GM21515 (cell line): ENCODE data around the gene ARHGEF4.
"Not testable (repeated sequence)": the region's sequence is repeated elsewhere in the genome, so short reads cannot be mapped to it uniquely, and the experiment has no call there.

Experiments used
- ATAC-seq: cut with Tn5 transposase; IDR thresholded peaks from one replicate; pipeline ENCODE4 v1.9.1; 2021; ENCODE audit not compliant: unreplicated experiment

The ARHGEF4 gene

GRCh38 chr2:130966149-130966774, 129.5 kb downstream of the ARHGEF4 start:
- ATAC-seq, result no peak

DNA sequence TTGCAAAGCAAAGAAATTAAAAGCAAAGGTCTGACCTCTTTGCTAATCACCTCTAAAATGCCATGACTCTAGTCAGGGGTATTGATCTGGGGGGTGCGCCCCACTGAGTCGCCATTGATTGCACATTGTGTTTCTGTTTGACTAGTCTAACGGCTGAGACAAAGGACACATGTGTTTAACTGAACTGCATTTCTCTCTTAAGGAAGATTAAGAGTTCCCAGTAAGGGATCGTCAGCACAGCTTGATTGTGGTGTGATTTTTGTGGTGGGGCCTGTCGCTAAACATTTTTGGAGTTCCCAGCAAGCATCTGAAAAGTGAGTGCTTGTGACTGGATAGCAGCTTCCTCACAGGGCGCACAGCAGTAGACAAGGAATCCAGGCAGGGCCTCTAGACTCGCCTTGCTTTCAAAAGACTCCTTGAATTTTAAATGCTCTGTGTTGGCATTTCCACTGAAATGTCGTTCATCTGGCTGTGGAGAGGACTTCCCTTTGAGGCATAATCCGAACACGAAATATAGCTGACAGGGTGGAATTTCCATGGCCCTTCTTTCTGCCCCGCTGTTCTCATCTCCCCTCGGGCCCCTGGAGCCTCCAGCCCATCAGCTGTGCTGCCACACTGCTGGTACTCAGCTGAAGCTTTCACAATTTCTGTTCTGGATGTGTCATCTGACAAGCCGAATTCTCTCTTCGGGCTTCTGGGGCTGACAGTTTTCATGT, 130.2 kb downstream of the ARHGEF4 start:
- ATAC-seq, result no peak

- no peak for ATAC-seq
These were observed 135.7 kb downstream of the ARHGEF4 start for GRCh38 chr2:130972410-130972809.

DNA sequence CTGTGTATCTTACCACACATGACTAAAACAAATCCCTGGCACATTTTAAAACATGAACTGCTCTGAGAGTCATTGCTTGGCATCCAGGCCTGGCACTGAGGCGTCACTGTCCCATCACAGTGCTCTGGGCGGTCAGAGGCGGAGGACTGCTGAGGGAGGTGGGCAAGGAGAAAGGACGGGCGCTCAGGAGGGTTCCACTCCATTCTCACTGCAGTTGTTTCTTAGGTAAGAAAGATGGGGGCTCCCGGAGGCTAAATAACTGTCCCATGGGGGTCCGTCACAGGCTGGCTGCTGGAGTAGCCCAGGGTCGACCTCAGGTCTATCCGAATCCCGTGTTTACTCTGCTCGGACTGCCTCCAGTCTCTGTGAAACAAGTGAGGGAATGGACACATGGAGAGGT, 139.0 kb downstream of the ARHGEF4 start:
- no peak for ATAC-seq

DNA sequence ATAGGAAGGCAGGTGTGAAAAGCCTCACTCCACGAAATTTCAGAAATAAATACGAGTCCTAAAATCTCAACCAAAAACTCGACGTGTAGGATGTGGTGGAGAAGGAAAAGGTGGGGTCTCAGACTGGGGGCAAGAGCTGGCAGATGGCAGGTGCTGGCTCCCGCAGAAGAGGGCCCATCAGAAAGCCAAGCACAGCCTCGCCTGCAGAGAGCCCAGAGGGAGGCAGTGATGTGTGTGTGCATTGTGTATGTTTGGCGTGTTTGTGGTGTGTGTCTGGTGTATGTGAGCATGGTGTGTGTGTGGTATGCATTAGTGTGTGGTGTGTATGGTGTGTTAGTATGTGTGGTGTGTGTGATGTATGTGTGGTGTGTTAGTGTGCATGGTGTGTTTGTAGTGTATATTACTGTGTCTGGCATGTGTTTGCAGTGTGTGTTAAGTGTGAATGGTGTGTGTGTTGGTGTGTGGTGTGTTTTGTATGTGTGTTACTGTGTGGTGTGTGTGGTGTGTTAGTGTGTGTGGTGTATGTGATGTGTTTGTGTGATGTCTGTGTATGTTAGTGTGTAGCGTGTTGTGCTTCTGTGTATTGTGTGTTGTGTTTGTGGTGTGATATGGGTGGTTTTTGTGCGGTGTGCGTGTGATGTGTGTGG, 140.0 kb downstream of the ARHGEF4 start:
- ATAC-seq, result no peak

GRCh38 chr2:130977461-130978050, 140.8 kb downstream of the ARHGEF4 start:
- ATAC-seq, result no peak

DNA sequence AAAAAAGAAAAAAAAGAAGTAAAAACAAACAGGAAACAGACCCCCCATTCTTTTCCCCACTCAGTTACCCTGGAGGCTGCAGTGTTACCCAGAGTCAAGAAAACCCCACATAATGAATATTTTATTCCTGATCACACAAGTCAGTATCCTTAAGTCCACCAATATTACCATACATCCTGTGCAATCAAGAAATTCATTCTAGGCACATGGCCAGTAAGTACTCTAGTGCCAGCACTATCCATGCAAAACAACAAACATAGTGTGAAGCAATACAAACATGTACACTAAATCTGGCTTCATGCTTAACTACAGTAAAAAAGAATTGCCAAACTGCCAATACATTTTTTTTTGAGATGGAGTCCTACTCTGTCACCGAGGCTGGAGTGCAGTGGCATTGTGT, 145.0 kb downstream of the ARHGEF4 start:
- no peak for ATAC-seq

DNA sequence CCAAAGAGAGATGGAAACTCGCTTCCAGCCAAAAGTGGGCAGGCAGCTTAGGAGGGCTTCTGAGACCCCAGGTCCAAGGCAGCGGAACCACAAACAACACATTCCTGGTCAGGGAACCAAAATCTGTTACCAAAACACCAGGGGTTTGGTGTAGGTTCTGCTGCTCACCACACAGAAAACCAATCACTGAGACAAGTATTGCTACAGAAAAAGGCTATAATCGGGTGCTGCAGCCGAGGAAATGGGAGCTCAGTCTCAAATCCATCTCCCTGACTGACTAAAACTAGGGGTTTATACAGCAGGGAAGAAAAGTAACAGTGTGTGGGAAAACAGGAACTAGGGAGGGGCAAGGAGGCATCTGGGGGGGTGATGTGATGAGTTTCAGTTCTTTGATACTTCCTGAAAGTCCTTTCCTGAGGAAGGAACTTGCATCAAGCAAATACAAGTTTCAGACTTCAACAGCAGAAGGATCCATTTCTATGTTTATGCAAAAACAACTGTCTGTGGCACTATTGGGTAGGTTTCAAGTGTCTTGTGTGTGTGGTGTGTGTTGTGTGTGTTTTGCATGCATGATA, 148.6 kb downstream of the ARHGEF4 start:
- no peak for ATAC-seq

DNA sequence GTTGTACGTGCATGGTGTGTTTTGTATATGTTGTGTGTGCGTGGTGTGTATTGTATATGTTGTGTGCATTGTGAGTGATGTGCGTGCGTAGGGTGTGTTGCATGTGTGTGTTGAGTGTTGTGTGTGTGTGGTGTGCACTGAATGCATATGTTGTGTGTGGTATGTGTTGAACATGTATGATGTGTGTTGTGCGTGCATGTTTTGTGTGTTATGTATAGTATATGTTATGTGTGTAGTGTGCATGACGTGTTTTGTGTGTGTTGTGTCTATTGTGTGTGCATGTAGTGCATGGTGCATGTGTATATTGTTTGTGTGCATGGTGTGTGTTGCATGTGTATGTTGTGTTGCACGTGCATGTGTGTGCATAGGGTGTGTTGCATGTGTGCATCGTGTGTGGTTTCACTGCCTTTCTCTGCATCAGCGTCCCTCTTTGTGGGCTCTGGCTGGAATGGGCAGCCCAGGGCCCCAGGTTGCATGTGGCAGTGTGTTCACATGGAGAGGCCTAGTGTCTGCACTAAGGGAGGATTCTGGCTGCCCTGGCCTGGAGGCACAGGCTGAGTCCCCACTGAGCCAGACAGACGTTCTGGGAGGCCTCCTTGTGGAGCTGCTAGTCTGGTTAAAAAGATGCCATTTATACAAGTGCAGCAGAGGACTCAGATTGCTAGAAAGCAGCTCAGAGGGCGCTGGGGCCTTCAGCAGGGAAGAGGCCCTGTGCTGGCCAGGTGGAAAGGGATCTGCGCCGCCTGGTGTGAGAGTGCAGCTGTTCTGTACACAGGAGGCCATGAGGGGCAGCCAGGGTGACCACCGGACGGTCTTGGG, 149.3 kb downstream of the ARHGEF4 start:
- no peak for ATAC-seq

DNA sequence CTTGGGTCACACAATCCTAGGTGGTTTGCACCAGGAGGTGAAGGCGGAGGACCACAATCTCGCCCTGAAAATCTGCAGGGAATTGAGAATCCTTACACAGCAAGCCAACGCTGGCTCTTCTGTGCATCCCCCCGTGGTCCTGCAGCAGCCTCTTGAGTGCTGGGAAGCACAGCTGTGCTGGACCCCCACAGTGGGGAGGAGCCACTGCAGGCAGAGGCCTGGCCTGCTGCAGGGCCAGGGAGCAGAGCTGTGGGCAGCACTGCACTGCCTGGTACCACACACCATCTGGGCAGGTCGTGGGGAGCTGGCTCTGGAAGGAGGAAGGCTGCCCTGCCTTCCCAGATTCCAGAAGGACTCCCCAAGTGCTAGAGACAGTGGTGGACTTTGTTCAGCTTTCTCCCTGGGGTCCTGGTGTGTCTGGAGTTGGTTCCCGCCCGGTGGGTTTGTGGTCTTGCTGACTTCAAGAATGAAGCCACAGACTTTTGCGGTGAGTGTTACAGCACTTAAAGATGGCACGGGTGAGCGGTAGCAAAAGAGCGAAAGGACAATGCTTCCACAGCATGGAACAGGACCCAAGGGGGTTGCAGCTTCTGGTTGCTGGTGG, 150.3 kb downstream of the ARHGEF4 start:
- ATAC-seq, result no peak

GRCh38 chr2:130987519-130988425, 151.1 kb downstream of the ARHGEF4 start:
- ATAC-seq, result no peak

- not testable (repeated sequence) for ATAC-seq
These were observed 154.7 kb downstream of the ARHGEF4 start for GRCh38 chr2:130991446-130991845.

- not testable (repeated sequence) for ATAC-seq
These were observed 155.3 kb downstream of the ARHGEF4 start for GRCh38 chr2:130992003-130992402.

- no peak for ATAC-seq
These were observed 160.0 kb downstream of the ARHGEF4 start for GRCh38 chr2:130996691-130997090.

DNA sequence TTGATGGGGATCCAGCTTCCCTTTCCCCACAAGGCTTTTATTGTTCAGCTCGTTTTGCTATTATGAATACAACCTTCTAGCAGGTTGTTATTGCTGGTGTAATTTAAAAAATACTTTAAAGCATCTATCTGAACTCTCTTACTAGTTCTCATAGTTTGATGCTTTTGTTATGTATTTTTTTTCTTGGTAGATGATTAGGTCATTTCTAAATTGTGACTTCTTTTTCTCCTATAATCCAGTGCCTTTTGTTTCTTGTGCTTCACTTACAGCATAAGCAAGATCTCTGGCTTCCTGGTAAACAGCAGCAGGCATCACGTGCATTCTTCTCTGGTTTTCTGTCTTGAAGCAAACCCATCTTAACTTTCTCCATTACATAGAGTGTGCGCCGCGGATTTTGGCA, 160.5 kb downstream of the ARHGEF4 start:
- ATAC-seq, result no peak

DNA sequence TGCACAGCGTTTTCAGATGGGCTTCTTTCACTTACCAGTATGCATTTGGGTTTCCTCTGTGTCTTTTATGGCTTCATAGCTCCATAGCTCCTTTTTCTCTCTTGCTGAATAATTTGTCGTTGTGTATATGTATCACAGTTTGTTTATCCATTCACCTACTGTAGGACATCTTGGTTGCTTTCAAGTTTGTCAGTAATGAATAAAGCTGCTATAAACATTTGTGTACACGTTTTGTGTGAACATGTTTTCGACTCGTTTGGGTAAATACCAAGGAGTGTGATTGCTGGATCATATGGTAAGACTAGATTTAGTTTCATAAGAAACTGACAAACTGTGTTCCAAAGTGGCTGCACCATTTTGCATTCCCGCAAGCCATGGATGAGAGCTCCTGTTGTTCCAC, 161.8 kb downstream of the ARHGEF4 start:
- no peak for ATAC-seq

DNA sequence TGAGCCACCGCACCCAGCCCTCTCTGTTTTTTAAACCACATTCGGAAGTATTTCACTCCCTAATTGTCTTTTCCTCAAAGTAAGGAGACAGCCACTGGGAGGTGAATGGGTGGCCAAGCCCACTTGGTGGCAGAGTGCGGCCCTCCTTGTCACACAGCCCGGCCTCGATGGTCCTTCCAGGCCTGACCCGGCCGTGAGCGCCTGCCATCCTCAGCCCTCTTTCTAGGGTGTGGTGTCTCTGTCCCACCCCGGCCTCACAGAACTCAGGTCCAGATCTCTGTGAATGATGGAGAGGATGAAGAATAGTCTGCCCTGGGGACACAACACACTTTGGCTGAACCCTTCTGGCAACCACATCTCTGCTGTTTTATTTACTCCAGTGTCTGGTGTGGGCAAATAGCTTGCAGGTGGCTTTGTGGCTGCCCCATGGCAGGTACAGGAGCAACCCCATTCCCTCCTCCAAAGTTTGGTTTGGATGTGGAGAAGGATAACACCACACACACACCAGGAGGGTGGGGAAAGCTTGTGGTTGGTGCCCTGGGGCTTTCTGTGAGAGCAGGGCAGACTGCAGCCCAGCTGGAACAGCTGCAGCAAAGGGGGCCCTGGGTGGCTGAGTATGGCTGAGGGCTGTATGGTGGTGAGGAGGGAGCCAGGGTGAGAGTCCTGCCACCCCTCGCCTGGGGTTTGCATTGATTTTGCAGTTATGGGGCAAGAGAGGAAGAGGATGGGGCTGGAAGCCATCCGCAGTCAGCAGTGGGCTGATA, 167.9 kb downstream of the ARHGEF4 start:
- no peak for ATAC-seq

- no peak for ATAC-seq
These were observed 168.7 kb downstream of the ARHGEF4 start for GRCh38 chr2:131005216-131005935.
